Testis (tissue), 2 donors: ENCODE data around the gene RIMKLA.

Experiments used
- CTCF ChIP-seq, 3 experiments: fragments of 450-650 bp in 2 of 3; fragments of 200-600 bp in 1 of 3; sonication (generic) in 1 of 3; IDR thresholded peaks; one replicate each; pipeline ENCODE4 v1.5.1; 2016 to 2019; ENCODE audit warnings: antibody characterized with exemption in 3 of 3, mild to moderate bottlenecking in 2 of 3, moderate library complexity in 1 of 3
- POLR2A ChIP-seq: fragments of 450-650 bp; IDR thresholded peaks from one replicate; pipeline ENCODE4 v1.6.1; 2017; ENCODE audit warnings: antibody characterized with exemption, mild to moderate bottlenecking, moderate library complexity

DNA sequence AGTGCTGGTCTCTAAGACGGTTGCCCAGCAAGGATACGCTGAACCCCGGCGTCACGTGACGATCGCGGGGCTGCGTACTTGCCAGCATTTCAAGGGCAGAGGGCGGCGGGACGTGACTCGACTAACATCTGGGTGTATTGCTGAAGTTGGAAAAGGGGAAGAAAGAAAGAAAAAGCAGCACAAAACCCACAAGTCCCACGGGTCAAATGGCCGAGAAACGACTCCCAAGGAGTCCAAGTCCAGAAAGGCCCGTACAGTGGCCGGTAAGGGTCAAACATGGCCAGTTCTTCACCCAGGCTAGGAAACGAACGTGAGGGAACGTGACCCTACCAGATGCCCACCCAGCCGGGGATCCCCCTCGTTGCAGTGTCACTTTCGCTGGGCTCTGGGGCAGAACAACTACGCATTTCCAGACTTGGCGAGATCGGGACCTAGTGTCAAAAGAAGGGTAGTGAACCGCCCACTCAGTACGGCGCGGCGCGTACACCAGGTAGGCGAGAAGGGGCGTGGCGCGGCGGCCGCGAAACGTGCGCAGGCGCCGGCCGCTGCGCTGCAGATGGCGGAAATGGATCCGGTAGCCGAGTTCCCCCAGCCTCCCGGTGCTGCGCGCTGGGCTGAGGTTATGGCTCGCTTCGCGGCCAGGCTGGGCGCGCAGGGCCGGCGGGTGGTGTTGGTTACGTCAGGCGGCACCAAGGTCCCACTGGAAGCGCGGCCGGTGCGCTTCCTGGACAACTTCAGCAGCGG is 75.6 kb downstream of the RIMKLA start, which contains the start of the genes PPCS and ZMYND12:
- peak in 2 of 3 experiments; percentile 9 to 17 for TF ChIP-seq CTCF (IDR thresholded peaks at IDR 0.05)
- no peak for TF ChIP-seq POLR2A
